GM12872 (cell line): ENCODE measurements around the gene KRT23.

Experiments
- TF ChIP-seq, protein P1 (sequence below): IDR thresholded peaks from 3 replicates; pipeline ENCODE4 v1.5.1; 2011; ENCODE audit warnings: low read depth, mild to moderate bottlenecking, low read length, moderate library complexity; ENCODE audit not compliant: insufficient read depth

Gene KRT23

GRCh38 chr17:40950176-40950575 lies 12.7 kb upstream of the KRT23 start:
- TF ChIP-seq, protein P1, sequence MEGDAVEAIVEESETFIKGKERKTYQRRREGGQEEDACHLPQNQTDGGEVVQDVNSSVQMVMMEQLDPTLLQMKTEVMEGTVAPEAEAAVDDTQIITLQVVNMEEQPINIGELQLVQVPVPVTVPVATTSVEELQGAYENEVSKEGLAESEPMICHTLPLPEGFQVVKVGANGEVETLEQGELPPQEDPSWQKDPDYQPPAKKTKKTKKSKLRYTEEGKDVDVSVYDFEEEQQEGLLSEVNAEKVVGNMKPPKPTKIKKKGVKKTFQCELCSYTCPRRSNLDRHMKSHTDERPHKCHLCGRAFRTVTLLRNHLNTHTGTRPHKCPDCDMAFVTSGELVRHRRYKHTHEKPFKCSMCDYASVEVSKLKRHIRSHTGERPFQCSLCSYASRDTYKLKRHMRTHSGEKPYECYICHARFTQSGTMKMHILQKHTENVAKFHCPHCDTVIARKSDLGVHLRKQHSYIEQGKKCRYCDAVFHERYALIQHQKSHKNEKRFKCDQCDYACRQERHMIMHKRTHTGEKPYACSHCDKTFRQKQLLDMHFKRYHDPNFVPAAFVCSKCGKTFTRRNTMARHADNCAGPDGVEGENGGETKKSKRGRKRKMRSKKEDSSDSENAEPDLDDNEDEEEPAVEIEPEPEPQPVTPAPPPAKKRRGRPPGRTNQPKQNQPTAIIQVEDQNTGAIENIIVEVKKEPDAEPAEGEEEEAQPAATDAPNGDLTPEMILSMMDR = no peak

GRCh38 chr17:40949418-40949817 lies 12.0 kb upstream of the KRT23 start:
- TF ChIP-seq, protein P1 = no peak

DNA sequence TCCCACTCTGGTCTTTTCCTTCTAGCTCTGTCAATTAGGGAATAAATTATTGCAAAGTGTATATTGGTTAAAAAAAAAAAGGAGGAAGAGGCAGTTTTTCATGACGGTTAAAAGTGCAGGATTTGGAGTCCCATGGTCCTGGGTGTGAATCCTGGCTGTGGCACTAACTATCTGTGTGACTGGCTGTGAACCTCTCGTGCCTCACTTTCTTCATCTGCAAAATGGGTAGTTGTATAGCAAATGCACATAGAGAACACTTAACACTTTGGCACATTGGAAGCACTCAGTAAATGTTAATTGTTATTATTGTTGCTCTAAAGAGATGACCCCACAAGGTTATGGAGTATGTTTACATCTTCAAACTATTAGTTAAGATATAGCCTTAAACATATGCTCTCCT lies 10.5 kb upstream of the KRT23 start:
- TF ChIP-seq, protein P1 = no peak

GRCh38 chr17:40945414-40945813 lies 8.0 kb upstream of the KRT23 start:
- TF ChIP-seq, protein P1 = no peak

DNA sequence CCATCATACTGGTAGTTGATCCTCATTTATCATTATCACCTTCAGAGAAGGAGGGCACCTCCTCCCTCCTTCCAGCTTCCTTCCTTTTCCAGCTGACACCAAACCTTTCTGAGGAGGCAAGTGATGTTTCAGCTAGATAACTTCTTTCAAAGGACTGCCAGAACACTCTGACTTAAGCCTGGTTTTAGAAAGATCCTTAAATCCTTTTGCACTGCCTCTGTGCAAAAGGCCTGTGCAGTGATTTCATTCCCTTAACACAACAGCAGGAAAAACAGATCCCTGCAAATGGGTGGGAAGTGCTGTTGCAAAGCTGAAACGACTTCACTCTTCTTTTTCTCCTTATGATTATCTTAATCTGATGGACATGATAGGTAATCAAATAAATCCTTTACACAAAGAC lies 7.1 kb upstream of the KRT23 start:
- TF ChIP-seq, protein P1 = no peak

DNA sequence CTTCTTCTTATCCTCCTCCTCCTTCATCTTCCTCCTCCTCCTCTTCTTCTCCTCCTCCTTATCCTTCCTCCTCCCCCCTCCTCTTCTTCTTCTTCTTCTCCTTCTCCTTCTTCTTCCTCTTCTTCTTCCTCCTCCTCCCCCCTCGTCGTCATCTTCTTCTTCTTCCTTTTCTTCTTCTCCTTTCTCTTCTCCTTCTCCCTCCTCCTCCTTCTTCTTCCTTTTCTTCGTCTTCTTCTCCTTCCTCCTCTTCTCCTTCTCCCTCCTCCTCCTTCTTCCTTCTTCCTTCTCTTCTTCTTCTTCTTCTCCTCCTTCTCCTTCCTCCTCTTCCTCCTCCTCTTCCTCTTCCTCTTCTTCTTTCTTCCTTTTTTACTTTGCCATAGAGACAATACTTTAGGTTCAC lies 5.1 kb upstream of the KRT23 start:
- TF ChIP-seq, protein P1 = no peak

- TF ChIP-seq, protein P1 = no peak
Observed at GRCh38 chr17:40940266-40940665, 2.8 kb upstream of the KRT23 start.

DNA sequence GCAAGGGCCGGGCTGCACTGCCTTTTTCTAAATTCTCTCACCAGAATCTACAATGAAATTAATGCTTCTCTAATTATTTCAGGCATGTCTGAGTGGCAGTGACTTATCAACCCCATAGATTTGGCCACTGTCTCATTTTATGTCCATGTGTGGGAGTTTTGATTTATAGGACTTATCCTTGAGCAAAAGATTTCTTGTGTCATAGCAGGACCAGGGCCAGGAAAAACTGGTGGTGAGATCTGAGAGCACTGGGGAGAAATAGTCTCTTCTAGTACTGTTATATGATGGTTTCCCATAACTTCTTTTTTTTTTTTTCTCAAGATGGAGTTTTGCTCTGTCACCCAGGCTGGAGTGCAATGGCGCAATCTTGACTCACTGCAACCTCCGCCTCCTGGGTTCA lies 1.5 kb upstream of the KRT23 start:
- TF ChIP-seq, protein P1 = no peak
